CD8-positive, alpha-beta memory T cell (primary cell): ENCODE results near the gene LMTK2. TPM values are rescaled to one million over a fixed set of nuclear protein-coding genes. Genes with fewer than 3 reads are reported as not detected.

Experiments
- CTCF ChIA-PET: fragments of 350-600 bp; sonication (Branson Sonifier 250); formaldehyde crosslinking; loops from one replicate; lab custom pipeline; 2021; ENCODE audit warnings: antibody characterized with exemption; lab: Charles Lee
- POLR2A ChIA-PET: fragments of 350-600 bp; sonication (Branson Sonifier 250); formaldehyde crosslinking; loops from one replicate; lab custom pipeline; 2021; ENCODE audit warnings: antibody characterized with exemption; lab: Charles Lee
- DNase-seq, 5 donors: peaks; one replicate each; pipeline versions ENCODE4 v3.0.0 to v3.0.0-alpha.2; 2020 to 2022; ENCODE audit warnings: mixed read lengths in 1 of 5
- H3K27ac ChIP-seq: one replicate; pipeline ENCODE4 v1.7.0; 2013; ENCODE audit warnings: low read depth, mild to moderate bottlenecking, low read length, moderate library complexity
- H3K27me3 ChIP-seq: 2 replicates; pipeline ENCODE4 v1.7.0; 2013; ENCODE audit warnings: low read length, mild to moderate bottlenecking; ENCODE audit not compliant: insufficient read depth, poor library complexity, severe bottlenecking
- H3K36me3 ChIP-seq: 2 replicates; pipeline ENCODE4 v1.7.0; 2013; ENCODE audit warnings: mild to moderate bottlenecking, low read length, moderate library complexity; ENCODE audit not compliant: insufficient read depth
- H3K4me1 ChIP-seq: 2 replicates; pipeline ENCODE4 v1.7.0; 2013; ENCODE audit warnings: mild to moderate bottlenecking, low read length, moderate library complexity; ENCODE audit not compliant: insufficient read depth
- H3K4me3 ChIP-seq: 2 replicates; pipeline ENCODE4 v1.7.0; 2013; ENCODE audit warnings: mild to moderate bottlenecking, low read length
- H3K9me3 ChIP-seq: 2 replicates; pipeline ENCODE4 v1.7.0; 2013; ENCODE audit warnings: mild to moderate bottlenecking, low read length
- H3K27ac Mint-ChIP-seq, 8 donors: one replicate each; pipeline ENCODE4 v1.8.0; 2020 to 2021; ENCODE audit warnings: mixed read lengths in 8 of 8, mild to moderate bottlenecking in 6 of 8, inconsistent platforms in 3 of 8, moderate library complexity in 3 of 8
- H3K27me3 Mint-ChIP-seq, 2 donors: one replicate each; pipeline ENCODE4 v1.8.0; 2020 to 2021; ENCODE audit warnings: mixed read lengths in 2 of 2, mild to moderate bottlenecking in 1 of 2, moderate library complexity in 1 of 2
- H3K36me3 Mint-ChIP-seq, 3 donors: one replicate each; pipeline ENCODE4 v1.8.0; 2020 to 2021; ENCODE audit warnings: mixed read lengths in 3 of 3, inconsistent platforms in 1 of 3, mild to moderate bottlenecking in 1 of 3
- H3K4me1 Mint-ChIP-seq, 3 donors: one replicate each; pipeline ENCODE4 v1.8.0; 2020 to 2021; ENCODE audit warnings: mixed read lengths in 3 of 3, inconsistent platforms in 1 of 3, mild to moderate bottlenecking in 1 of 3
- H3K4me3 Mint-ChIP-seq, 7 donors: one replicate each; pipeline ENCODE4 v1.8.0; 2020 to 2021; ENCODE audit warnings: mixed read lengths in 7 of 7, mild to moderate bottlenecking in 6 of 7, moderate library complexity in 4 of 7, inconsistent platforms in 2 of 7
- H3K9me3 Mint-ChIP-seq, 5 donors: one replicate each; pipeline ENCODE4 v1.8.0; 2020 to 2022; ENCODE audit warnings: mixed read lengths in 5 of 5, mild to moderate bottlenecking in 3 of 5, moderate library complexity in 2 of 5, inconsistent platforms in 1 of 5
- polyA plus RNA-seq: library from polyadenylated mRNA; unstranded; fragments of 300-500 nt; fragmentation: Illumina TruSeq; gene quantifications from one replicate; pipeline ENCODE4 v1.2.3, GENCODE V29; 2021
- total RNA-seq, 2 experiments: library from RNA; stranded (reverse); gene quantifications; one replicate each; pipeline ENCODE4 v1.2.3, GENCODE V29; 2021

Gene LMTK2
- total and polyA plus RNA-seq, 3 experiments from 2014 or later, result 4.6 to 17.1 (median 16.0) TPM

DNA sequence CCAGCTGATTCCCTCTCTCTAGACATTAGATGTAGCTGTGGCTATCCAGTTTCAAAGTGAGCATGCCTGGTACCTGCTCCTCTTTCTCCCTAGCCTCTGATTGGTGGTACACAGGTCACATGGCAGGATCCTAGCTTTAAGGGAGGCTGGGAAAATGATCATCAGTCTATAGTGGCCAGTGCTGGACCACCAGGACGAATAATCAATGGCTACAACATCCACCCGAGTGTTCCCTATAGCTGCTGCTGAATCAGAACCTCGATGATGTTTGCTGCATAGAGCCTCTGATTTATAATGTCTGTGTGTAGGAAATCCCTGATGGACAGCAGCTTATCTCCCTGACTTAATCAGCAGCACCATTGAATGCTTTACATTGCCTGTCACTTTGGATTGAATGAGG lies 28.9 kb upstream of the LMTK2 start:
- H3K27me3 Mint-ChIP-seq, result peaks cover 7 to 17% of the 10 kb centered on the region in 2 donors
- Histone ChIP-seq H3K4me1 (no peaks in the 10 kb centered on the region), H3K27ac (no peak overlapping the region), H3K27me3 (no peaks in the 10 kb centered on the region), H3K9me3 (no peaks in the 10 kb centered on the region), H3K36me3 (no peaks in the 10 kb centered on the region), H3K4me3 (no peak overlapping the region)
- ChIA-PET POLR2A (no interaction called here), CTCF (no interaction called here)
- H3K4me3 Mint-ChIP-seq, result no peak overlapping the region
- no peaks in the 10 kb centered on the region for H3K4me1 Mint-ChIP-seq
- H3K27ac Mint-ChIP-seq, result no peak overlapping the region
- H3K9me3 Mint-ChIP-seq, result peaks cover 0 to 8% (median 4%) of the 10 kb centered on the region in 5 donors
- H3K36me3 Mint-ChIP-seq, result peaks cover 0 to 3% (median 0%) of the 10 kb centered on the region in 3 donors
- no peak for DNase-seq

DNA sequence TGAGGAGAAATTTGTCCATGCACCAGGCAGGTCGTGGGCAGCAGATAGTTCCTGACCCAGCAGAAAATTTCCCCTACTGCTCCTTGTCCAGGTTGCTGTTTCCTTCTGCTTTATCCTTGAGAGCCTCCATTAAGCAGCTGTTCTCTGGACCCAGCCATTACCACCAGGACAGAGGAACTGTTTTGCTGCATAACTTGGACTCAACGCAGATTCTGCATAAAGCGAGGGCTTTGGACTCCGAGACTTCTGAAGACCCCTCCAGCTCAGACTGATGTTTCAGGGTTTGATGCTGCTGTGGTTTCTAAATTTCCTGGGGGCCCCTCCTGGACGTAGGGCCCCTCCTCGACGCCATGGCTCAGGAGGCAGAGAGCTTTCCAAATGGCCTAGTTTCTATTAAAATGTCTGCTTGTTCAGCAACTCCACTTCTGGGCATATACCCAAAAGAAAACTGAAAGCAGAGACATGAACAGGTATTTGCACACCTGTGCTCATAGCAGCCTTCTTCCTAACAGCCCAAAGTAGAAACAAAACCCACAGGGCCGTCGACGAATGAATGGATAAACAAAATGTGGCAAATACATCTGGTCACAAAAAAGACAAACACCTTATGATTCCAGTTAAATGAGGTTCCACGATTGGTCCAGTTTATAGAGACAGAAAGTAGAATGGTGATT lies 28.3 kb upstream of the LMTK2 start:
- Mint-ChIP-seq H3K4me3 (no peak overlapping the region), H3K27ac (no peak overlapping the region), H3K27me3 (peaks cover 7 to 17% of the 10 kb centered on the region in 2 donors), H3K36me3 (peaks cover 0 to 3% (median 0%) of the 10 kb centered on the region in 3 donors), H3K4me1 (no peaks in the 10 kb centered on the region), H3K9me3 (peaks cover 0 to 8% (median 4%) of the 10 kb centered on the region in 5 donors)
- ChIA-PET POLR2A (no interaction called here), CTCF (no interaction called here)
- Histone ChIP-seq H3K4me3 (no peak overlapping the region), H3K27ac (no peak overlapping the region), H3K9me3 (no peaks in the 10 kb centered on the region), H3K27me3 (no peaks in the 10 kb centered on the region), H3K36me3 (no peaks in the 10 kb centered on the region), H3K4me1 (no peaks in the 10 kb centered on the region)
- DNase-seq, result no peak

DNA sequence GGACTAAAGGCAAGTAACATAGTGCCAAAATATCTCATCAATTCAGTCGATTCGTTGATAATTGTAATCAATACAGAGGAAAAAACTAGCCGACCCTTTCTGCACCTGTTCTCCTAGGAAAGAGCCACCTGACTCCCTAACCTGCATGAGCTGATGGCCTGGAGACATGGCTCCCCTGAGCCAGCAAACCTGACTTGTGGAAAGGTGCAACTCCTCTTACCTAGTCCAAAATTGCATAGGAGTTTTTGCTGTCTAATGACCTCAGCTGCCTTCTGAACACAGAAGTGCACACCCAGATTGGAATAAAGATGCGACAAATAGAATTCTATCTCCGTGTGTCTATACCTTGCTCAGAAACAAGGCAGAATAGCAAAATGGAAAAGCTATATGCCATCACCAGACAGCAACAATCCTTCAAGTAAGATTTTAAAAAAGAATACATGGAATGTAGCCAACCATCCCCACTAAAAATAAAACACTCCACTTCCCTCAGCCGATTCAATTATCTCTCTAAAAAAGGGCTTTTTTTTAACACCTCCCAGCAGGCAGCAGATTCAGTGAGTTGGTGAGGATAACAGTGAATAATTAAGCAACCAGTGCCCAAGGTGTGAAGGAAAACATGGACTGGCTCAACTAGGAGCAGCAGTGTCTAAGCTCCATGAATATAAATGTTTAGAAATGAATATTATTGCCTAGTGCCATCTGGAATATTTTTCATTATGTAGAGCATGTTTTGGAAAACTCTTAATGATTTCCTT lies 26.6 kb upstream of the LMTK2 start:
- no peak for DNase-seq
- no peak overlapping the region for H3K27ac ChIP-seq
- Mint-ChIP-seq H3K27me3 (peaks cover 8 to 12% of the 10 kb centered on the region in 2 donors), H3K4me3 (no peak overlapping the region), H3K36me3 (peaks cover 0 to 3% (median 0%) of the 10 kb centered on the region in 3 donors), H3K27ac (no peak overlapping the region), H3K4me1 (no peaks in the 10 kb centered on the region), H3K9me3 (peaks cover 0 to 5% (median 0%) of the 10 kb centered on the region in 5 donors)
- no peak overlapping the region for H3K4me3 ChIP-seq
- CTCF ChIA-PET, result interaction anchor here (0.8 kb wide), 1 partner anchor 59 kb away, joined by 3 read pairs; no protein-coding TSS in a partner anchor
- no peaks in the 10 kb centered on the region for H3K9me3 ChIP-seq
- H3K36me3 ChIP-seq, result no peaks in the 10 kb centered on the region
- POLR2A ChIA-PET, result no interaction called here
- no peaks in the 10 kb centered on the region for H3K4me1 ChIP-seq
- H3K27me3 ChIP-seq, result no peaks in the 10 kb centered on the region

DNA sequence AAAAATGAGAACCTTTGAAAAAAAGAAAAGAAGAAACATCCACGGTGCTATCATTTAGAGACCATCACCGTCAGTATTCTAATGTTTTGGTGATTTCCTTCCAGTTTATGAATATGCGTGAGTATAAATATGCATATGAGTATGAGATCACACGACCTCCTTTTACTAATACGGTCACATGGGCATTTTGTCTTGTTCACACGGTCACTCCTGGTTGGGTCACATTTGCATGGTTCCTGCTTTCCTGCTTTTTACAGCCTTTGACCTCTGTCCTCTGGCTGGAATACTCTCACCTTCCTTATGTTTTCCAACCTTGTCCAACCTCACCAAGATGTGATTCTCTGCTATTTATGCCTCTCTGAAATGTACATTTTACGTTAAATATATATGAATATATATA lies 25.3 kb upstream of the LMTK2 start:
- peaks cover 0 to 5% (median 0%) of the 10 kb centered on the region in 5 donors for H3K9me3 Mint-ChIP-seq
- ChIA-PET CTCF (no interaction called here), POLR2A (no interaction called here)
- peaks cover 6 to 12% of the 10 kb centered on the region in 2 donors for H3K27me3 Mint-ChIP-seq
- no peak overlapping the region for H3K27ac Mint-ChIP-seq
- no peak overlapping the region for H3K4me3 Mint-ChIP-seq
- H3K27me3 ChIP-seq, result no peaks in the 10 kb centered on the region
- no peaks in the 10 kb centered on the region for H3K9me3 ChIP-seq
- no peaks in the 10 kb centered on the region for H3K36me3 Mint-ChIP-seq
- H3K4me1 Mint-ChIP-seq, result no peaks in the 10 kb centered on the region
- DNase-seq, result no peak
- no peak overlapping the region for H3K27ac ChIP-seq
- H3K4me1 ChIP-seq, result no peaks in the 10 kb centered on the region
- no peaks in the 10 kb centered on the region for H3K36me3 ChIP-seq
- H3K4me3 ChIP-seq, result no peak overlapping the region

DNA sequence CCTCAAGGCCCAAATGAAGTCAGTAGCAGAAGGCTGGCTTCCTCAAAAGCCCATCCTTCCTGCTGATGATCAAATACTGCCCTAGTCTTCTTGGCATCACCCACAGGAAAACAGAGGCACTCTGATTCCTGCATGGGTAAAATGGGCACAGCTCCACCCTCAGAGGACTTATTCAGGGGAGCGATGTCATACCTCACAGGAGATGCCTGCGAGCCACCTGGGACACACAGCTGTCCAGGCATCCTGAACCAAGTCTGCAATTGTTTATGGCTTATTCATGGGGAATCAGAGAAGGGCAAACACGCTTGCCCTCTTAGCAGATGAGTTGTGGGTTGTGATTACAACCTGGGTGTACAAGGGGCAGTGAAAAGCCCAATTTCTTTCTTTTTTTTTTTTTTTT lies 22.0 kb upstream of the LMTK2 start:
- no peaks in the 10 kb centered on the region for H3K36me3 Mint-ChIP-seq
- DNase-seq, result no peak
- Histone ChIP-seq H3K4me1 (no peaks in the 10 kb centered on the region), H3K27ac (no peak overlapping the region), H3K4me3 (no peak overlapping the region), H3K9me3 (no peaks in the 10 kb centered on the region), H3K27me3 (no peaks in the 10 kb centered on the region), H3K36me3 (no peaks in the 10 kb centered on the region)
- ChIA-PET CTCF (no interaction called here), POLR2A (no interaction called here)
- no peaks in the 10 kb centered on the region for H3K4me1 Mint-ChIP-seq
- H3K9me3 Mint-ChIP-seq, result no peaks in the 10 kb centered on the region
- H3K4me3 Mint-ChIP-seq, result no peak overlapping the region
- H3K27ac Mint-ChIP-seq, result no peak overlapping the region
- peaks cover 3 to 15% of the 10 kb centered on the region in 2 donors for H3K27me3 Mint-ChIP-seq

DNA sequence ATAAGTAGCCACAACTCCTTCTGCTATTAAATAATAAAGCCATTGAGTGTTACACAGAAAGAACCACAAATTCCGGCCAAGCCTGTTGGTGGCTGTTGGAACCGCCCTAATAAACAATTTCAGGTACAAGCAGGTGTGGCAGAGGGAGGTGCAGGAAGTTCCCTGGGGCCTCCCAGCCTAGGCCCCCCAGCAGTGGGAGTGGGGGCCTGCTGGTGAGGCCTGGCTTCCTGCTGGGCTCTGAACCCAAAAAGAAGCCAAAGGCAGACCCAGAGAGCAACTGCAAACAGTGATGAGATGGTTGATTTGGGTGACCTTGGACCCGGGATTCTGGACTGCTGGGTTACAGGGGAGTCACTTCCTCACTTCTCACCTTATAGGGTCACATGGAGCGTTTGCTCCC lies 21.0 kb upstream of the LMTK2 start:
- H3K27ac ChIP-seq, result no peak overlapping the region
- Mint-ChIP-seq H3K9me3 (no peaks in the 10 kb centered on the region), H3K4me1 (no peaks in the 10 kb centered on the region), H3K27ac (no peak overlapping the region), H3K4me3 (no peak overlapping the region), H3K36me3 (no peaks in the 10 kb centered on the region), H3K27me3 (peaks cover 3 to 12% of the 10 kb centered on the region in 2 donors)
- ChIA-PET CTCF (no interaction called here), POLR2A (no interaction called here)
- H3K36me3 ChIP-seq, result no peaks in the 10 kb centered on the region
- no peaks in the 10 kb centered on the region for H3K9me3 ChIP-seq
- no peaks in the 10 kb centered on the region for H3K27me3 ChIP-seq
- no peak overlapping the region for H3K4me3 ChIP-seq
- H3K4me1 ChIP-seq, result no peaks in the 10 kb centered on the region
- DNase-seq, result no peak

DNA sequence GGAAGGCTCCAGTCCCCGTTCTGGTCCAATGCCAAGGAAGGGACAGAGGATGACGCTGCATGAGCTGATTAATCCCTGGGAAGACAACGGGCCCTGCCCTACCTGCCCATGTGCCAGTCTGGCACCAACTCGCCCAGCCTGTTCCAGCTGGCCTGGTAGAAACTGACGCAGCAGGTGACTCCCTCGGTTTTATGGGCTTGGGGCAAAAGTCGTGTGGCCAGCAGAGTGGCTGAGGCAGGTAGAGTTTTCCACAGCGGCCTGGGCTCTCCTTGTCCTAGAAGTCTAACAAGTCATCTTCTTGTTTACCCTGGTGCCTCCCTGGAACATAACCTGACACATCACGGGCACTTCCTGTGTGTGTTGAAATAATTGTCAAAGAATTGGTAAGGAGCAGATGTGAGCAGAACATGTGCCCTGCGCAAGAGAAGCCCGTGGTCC lies 20.4 kb upstream of the LMTK2 start:
- no peaks in the 10 kb centered on the region for H3K27me3 ChIP-seq
- Mint-ChIP-seq H3K36me3 (no peaks in the 10 kb centered on the region), H3K27me3 (peaks cover 3 to 15% of the 10 kb centered on the region in 2 donors), H3K4me1 (no peaks in the 10 kb centered on the region), H3K4me3 (no peak overlapping the region), H3K9me3 (no peaks in the 10 kb centered on the region), H3K27ac (no peak overlapping the region)
- no peak overlapping the region for H3K27ac ChIP-seq
- no peaks in the 10 kb centered on the region for H3K9me3 ChIP-seq
- no peak for DNase-seq
- H3K4me3 ChIP-seq, result no peak overlapping the region
- no peaks in the 10 kb centered on the region for H3K36me3 ChIP-seq
- POLR2A ChIA-PET, result no interaction called here
- no peaks in the 10 kb centered on the region for H3K4me1 ChIP-seq
- CTCF ChIA-PET, result interaction anchor here (1.8 kb wide), 1 partner anchor 65 kb away, joined by 5 read pairs; no protein-coding TSS in a partner anchor

DNA sequence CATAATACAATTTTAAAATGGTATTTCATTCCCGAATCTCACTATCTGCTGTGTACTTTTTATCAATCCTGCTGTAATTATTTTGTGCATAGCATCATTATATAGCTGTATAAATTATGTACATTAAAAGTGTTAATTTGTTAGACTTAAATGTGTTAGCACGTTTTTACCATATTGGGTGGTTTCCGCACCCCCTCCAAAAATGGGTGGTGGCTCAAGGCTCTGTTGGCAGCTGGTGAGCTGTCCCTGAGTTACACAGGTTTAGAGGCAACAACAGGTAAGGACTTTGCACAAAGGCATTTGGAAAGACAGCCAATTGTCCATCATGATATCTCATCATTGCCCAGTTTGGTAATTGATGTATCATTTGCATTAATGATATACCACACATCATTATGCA lies 18.6 kb upstream of the LMTK2 start:
- no peak overlapping the region for H3K27ac Mint-ChIP-seq
- ChIA-PET POLR2A (no interaction called here), CTCF (interaction anchor here (1.1 to 1.8 kb wide), 2 partner anchors 18 to 66 kb away, joined by 4 to 5 read pairs; no protein-coding TSS in a partner anchor)
- H3K36me3 Mint-ChIP-seq, result no peaks in the 10 kb centered on the region
- peaks cover 3 to 20% of the 10 kb centered on the region in 2 donors for H3K27me3 Mint-ChIP-seq
- H3K4me1 Mint-ChIP-seq, result no peaks in the 10 kb centered on the region
- no peaks in the 10 kb centered on the region for H3K27me3 ChIP-seq
- H3K9me3 Mint-ChIP-seq, result no peaks in the 10 kb centered on the region
- no peaks in the 10 kb centered on the region for H3K4me1 ChIP-seq
- no peaks in the 10 kb centered on the region for H3K9me3 ChIP-seq
- no peak overlapping the region for H3K27ac ChIP-seq
- DNase-seq, result no peak
- no peaks in the 10 kb centered on the region for H3K36me3 ChIP-seq
- no peak overlapping the region for H3K4me3 ChIP-seq
- H3K4me3 Mint-ChIP-seq, result no peak overlapping the region
